Fibroblast of peridontal ligament (primary cell): ENCODE measurements around the gene SYCP2.
"Not testable (repeated sequence)": the region's sequence is repeated elsewhere in the genome, so short reads cannot be mapped to it uniquely, and the experiment has no call there.

Experiments used
- DNase-seq: peaks from one replicate; pipeline ENCODE4 v3.0.0-alpha.2; 2010; ENCODE audit errors: extremely low read depth

Gene SYCP2, protein sequence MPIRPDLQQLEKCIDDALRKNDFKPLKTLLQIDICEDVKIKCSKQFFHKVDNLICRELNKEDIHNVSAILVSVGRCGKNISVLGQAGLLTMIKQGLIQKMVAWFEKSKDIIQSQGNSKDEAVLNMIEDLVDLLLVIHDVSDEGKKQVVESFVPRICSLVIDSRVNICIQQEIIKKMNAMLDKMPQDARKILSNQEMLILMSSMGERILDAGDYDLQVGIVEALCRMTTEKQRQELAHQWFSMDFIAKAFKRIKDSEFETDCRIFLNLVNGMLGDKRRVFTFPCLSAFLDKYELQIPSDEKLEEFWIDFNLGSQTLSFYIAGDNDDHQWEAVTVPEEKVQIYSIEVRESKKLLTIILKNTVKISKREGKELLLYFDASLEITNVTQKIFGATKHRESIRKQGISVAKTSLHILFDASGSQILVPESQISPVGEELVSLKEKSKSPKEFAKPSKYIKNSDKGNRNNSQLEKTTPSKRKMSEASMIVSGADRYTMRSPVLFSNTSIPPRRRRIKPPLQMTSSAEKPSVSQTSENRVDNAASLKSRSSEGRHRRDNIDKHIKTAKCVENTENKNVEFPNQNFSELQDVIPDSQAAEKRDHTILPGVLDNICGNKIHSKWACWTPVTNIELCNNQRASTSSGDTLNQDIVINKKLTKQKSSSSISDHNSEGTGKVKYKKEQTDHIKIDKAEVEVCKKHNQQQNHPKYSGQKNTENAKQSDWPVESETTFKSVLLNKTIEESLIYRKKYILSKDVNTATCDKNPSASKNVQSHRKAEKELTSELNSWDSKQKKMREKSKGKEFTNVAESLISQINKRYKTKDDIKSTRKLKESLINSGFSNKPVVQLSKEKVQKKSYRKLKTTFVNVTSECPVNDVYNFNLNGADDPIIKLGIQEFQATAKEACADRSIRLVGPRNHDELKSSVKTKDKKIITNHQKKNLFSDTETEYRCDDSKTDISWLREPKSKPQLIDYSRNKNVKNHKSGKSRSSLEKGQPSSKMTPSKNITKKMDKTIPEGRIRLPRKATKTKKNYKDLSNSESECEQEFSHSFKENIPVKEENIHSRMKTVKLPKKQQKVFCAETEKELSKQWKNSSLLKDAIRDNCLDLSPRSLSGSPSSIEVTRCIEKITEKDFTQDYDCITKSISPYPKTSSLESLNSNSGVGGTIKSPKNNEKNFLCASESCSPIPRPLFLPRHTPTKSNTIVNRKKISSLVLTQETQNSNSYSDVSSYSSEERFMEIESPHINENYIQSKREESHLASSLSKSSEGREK (N-terminal part only)

GRCh38 chr20:59933296-59933848, at the start of gene SYCP2:
SYCP2 (minus strand) TSS chr20:59933637; CDS start chr20:59922413, 11,224 bp downstream.
- DNase-seq = peak; percentile 22

- no peak for DNase-seq
Measured at GRCh38 chr20:59983076-59983475, 49.6 kb upstream of the SYCP2 start.

GRCh38 chr20:59977086-59977485, 43.6 kb upstream of the SYCP2 start:
- DNase-seq = no peak

GRCh38 chr20:59976156-59976782, 42.8 kb upstream of the SYCP2 start:
- DNase-seq = peak; percentile 3

DNA sequence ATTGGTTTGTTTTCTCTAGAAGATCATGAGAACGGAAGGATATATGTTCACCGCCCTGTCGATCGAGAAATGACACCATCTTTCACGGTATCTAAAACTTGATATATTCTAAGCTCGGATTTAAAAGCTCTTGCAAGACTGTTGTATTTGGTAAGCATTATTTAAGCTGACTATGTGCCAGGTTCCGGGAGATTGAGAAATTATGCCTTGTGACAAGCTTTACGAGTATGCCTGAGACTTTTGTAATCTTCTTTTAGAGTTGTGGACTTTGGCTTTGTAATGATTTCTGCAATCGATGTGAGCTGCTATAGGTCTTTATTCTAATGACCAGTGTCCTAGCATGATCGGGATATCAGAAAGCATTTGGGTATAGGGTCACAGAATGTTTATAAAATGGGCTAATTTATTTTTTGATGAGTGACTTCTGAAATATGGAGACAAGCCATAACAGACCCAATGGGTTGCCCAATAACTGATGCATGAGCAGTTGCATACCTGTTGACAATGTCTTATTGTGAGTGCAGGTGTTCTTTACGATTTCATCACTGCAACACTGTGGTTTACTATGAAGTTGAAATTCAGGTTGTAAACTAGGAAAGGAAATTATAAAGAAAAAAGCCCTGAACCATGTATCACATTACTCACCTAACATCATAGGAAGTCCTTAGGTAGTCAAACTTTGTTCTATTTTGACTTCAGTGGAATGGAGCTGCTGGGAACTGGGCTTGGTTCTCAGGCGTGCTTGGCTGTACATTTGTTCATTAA, 38.8 kb upstream of the SYCP2 start:
- no peak for DNase-seq

- DNase-seq = no peak
Measured at GRCh38 chr20:59971428-59971827, 38.0 kb upstream of the SYCP2 start.

GRCh38 chr20:59966428-59966827, 33.0 kb upstream of the SYCP2 start:
- no peak for DNase-seq

DNA sequence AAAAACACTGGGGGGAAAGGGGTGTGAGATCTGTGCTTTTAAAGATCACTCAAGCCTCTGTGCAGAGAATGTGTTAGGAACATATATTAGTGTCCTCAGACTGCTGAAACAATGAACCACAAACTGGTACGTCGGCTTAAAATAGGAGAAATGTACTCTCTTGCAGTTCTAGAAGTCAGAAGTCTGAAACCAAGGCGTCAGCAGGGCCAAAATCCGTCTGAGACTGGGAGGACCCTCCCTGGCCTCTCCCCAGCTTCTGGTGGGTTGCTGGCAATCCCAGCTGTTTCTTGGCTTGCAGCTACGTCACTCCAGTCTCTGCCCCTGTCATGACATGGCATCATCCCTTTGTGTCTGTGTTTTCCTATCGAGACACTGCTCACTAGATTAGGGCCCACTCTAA, 28.7 kb upstream of the SYCP2 start:
- DNase-seq = no peak

DNA sequence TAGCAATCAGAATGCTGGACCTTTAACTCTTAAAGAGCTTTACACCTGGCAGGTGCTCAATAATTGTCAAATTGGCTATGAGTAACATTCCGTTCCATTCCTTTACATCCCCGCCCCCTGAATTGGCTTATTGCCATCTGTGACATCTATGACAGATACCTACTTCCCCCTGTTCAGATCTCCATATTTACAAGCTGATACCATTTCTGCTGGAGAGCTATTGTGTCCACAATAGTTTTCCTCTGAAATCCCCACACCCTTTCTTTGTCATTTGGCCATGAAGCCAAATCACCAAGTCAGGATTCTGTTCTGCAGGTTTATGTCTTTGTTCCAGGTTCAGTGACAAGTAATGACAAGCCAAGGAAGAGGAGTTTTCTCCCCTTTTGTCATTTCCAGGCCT, 28.0 kb upstream of the SYCP2 start:
- DNase-seq = no peak

DNA sequence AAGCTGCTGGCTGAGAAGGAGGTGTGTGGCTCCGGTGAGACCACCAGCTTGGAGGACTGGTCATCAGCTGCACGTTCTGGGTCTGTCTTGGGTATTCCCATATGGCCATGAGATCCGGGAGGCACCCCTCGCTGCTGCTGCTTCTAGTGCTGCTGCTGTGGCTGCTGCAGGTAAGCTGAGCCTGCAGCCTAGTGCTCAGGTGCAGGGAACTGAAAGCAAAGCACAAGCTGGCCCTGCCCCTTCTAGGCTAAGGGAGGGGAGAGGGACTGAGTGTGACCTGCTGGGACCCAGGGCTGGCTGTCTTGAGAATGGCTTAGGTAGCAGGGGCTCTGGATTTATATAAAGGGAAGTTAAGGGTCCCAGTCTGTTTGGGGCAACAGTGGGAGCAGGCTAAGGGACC, 25.2 kb upstream of the SYCP2 start:
- DNase-seq = no peak

DNA sequence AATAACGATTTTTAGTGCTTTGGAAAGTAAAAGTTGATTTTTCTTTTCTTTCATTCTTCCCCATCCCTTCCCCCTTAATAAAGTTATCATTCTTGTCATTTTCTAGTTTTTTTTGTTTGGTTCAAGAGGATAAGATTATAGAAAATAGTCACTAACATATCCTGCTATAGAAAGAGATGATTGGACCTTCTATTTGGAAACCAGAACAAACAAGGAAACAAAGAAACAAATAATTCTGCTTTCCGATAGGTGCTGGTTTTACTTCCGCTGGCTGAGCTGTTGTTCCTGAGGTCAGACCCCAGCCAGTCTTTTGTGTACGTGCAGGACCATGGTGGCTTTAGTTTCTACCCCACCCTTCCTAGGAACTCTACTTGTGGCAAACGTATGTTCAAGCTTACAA, 24.7 kb upstream of the SYCP2 start, which contains the start of gene CDH26:
TSS of gene CDH26 (plus strand) at position 301 of the 400 bp plus-strand sequence. CDS start 304 bp downstream, outside the sequence.
- no peak for DNase-seq

DNA sequence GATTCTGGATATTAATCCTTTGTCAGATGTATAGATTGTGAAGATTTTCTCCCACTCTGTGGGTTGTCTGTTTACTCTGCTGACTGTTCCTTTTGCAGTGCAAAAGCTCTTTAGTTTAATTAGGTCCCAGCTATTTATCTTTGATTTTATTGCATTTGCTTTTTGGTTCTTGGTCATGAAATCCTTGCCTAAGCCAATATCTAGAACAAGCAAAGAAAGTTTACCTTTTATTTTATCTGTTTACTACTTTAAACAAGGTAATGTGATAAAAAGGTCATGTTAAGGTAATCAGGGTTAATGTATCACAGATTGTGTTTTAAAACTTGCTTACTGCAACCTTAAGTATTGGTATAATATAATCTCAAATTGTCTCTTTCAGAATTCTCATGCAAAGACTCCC, 24.1 kb upstream of the SYCP2 start:
- not testable (repeated sequence) for DNase-seq

DNA sequence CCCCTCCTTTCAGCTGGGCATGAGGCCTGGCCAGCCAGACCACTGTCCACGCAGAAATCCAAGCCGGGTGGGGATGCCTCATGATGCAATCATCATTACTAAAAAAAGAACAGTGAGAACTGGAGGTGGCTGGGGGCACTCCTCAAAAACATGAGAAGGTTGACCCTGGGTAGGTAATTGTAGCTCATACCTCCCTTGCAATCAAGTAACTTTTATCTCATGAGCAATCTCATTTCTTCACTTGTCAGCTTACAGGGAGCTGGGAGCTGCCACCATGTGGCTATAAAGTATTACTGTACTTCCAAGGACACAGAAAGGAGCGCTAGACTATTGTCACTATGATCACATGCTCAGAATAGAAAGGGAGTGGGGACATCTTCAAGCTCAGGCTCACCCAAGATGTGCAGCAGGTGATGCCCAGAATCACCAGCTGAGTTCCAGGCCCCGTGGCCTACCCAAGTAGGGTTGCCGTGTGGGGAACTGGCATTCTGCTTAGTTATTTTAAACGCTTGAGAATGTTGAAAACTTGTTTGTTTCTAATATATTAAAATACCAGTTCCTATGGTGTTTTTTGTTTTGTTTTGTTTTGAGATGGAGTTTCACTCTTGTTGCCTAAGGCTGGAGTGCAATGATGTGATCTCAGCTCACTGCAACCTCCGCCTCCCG, 21.8 kb upstream of the SYCP2 start:
- DNase-seq = no peak

GRCh38 chr20:59954718-59955117, 21.3 kb upstream of the SYCP2 start:
- no peak for DNase-seq

- DNase-seq = no peak
Measured at GRCh38 chr20:59949911-59950310, 16.5 kb upstream of the SYCP2 start.

GRCh38 chr20:59948828-59949720, 15.6 kb upstream of the SYCP2 start:
- DNase-seq = peak; percentile 81

DNA sequence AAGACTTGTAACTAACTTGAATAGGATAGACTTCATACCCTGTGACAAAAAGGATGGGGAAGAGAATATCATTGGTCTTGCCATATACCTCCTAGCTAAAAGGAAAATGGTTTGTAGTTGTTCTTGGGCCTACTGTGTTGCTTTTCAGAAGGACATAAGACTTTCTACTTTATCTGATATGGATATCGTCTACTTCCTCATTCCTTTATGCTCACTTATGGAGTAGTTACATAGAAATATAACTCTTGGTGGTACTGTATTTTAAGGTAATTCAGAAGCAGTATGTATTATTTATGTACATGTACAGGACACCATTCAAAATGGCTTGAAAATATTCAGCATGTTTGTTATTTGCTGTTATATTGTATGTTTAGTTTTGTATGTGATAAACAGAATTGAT, 14.8 kb upstream of the SYCP2 start:
- DNase-seq = no peak

GRCh38 chr20:59947376-59947775, 13.9 kb upstream of the SYCP2 start:
- DNase-seq = no peak

DNA sequence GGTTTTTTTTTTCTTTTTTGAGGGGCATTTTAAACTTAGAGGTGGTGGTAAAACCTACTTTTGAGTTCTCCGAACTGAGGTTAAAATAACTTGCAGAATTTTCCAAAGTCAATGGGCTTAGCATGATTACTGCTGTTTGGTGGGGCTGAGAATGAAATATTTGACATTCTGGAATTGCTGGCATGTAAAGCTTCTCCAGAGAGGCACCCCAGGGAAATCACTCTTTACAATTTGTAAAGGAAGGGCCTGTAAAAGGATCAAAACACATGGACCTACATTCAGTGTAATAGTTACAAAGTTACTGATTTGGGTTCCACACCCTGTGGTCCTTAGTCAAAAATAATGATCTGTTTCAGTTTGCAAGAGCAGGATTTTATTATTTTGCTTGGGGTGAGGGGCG, 12.3 kb upstream of the SYCP2 start:
- DNase-seq = peak; percentile 63
